CD4-positive, alpha-beta T cell treated with Interleukin-6 for 4 hours (primary cell): ENCODE data around the gene UBAC2.

Experiments
- DNase-seq: peaks from one replicate; pipeline ENCODE4 v3.0.0-alpha.2; 2020; ENCODE audit warnings: mixed read lengths

UBAC2 gene

DNA sequence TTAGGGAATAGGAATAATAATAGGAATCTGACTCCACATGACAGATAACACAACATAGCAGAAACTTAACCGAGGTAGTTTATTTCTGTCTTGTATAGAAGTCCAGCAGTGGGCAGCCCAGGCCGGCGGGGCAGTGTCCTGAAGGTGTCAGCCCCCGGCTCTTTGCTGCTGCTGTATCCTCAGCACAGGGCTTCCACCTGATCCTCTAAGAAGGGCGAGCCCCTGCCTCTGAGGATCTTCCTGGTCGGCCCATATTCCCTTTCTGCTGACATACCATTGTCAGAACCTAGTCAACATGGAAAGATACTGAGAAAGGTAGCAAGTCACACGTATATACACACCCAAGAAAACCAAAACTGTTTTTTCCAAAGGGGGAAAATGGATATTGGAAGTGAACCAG is 162.7 kb downstream of the UBAC2 start:
- no peak for DNase-seq

DNA sequence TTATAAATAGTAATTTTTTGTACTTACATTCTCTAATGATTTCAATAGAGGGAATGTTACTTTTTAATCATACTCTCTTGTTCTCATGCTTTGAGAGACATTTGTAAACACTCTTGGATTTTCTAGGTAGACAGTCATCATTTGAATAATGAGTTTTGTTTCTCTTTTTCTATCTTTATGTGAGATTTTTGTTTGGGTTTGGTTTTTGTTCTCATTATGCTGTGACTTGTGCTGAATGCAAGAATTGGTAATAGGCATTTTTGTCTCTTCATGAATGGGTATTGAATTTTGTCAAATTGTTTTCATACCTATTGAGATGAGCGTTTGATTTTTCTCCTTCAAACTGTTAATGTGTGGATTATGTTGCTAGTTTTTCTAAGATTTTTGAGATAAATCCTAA is 163.3 kb downstream of the UBAC2 start:
- DNase-seq = no peak

DNA sequence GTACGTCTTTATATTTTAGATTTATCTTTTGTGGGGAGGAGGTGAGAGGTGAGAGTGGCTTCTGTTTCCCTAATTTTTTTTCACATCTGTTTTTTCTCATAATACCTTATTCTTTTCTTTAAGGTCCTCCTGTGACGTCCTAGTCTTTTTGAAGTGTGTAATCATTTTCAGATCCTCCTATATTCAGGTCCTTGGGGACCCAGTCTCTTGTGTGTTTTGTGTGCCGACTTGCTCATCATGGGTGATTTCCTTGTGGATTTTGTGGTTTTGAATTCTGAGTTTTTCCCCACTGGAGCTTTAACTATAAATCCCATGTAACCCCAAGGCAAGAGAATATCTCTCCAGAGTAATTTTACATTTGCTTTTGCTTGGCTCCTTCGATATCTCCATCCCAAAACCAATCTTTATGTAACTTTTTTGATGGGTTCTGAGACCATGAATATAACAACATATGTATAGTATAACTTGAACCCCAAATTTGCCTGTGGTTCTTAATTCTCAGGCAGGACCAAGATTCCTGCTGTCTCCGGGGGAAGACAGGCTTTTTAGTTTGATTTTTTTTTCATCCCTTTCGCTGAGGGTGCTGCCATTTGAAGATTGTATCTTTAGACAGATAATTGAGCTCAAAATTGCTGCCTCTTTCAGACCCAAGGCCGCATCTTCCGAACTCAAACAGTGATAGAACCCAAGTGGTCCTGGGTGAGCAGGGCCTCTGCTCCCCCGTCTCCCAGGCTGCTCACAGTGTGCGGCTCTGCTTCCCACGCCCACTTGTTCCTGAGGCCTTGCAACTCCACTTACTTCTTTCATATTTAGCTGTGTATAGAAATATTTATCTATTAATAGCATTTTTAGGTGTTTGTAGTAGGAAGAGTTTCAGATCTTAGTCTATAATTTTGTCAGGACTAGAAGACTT is 165.7 kb downstream of the UBAC2 start:
- peak; percentile 36 for DNase-seq

DNA sequence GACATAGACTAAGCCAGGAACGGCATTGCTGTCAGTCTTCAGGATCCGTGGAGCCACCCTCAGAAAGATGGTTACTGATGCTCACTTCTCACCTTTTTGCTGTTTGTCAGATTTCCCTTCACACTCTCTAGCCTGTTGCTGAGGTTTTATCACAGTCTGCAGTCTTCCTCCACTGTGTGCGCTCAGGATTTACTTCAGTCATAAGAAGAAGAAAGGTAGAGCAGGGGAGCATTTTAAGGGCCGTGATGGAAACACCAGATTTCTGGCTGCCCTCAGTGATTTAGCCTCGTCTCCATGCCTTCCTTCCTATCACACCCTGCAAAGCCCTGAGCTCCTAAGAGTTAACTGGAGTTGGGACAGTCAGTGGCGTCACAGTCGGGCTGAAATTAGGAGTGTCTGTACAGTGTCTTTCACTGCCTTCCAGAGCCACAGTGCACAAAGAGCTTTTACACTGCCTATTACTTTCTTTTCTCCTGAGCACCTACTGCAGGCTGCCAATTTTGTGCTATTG is 166.5 kb downstream of the UBAC2 start:
- peak; percentile 53 for DNase-seq

DNA sequence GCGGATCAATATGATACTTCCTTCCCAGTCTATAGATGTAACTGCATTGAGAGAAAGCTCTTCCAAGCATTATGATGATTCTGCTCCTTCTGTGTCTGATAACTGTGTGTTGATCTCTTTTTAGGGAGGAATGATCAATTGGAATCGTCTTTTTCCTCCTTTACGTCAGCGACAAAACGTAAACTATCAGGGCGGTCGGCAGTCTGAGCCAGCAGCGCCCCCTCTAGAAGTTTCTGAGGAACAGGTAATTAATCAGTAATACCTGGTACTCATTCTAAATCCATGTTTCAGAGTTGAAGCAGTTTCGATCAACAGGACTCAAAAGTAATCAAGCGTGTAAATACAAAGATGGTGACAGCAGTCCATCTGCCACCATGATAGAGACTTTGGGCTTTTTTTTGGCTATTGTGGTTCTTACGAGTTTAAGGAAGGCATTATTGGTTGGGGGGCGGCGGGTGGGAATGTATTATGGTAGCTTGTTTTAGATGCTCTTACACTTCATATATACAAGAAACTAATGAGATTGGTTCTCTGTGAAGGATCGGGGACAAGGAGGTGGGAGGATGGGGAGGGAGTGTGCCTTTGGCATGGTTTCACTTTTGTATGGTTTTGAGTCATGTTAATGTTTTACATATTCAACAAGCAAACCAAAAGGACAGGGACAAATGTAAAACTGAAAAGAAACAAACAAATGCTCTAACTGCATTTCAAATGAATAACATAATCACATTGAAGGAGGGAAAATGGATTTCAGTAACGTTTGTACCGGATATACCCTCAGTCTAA is 167.2 kb downstream of the UBAC2 start:
- peak; percentile 55 for DNase-seq

DNA sequence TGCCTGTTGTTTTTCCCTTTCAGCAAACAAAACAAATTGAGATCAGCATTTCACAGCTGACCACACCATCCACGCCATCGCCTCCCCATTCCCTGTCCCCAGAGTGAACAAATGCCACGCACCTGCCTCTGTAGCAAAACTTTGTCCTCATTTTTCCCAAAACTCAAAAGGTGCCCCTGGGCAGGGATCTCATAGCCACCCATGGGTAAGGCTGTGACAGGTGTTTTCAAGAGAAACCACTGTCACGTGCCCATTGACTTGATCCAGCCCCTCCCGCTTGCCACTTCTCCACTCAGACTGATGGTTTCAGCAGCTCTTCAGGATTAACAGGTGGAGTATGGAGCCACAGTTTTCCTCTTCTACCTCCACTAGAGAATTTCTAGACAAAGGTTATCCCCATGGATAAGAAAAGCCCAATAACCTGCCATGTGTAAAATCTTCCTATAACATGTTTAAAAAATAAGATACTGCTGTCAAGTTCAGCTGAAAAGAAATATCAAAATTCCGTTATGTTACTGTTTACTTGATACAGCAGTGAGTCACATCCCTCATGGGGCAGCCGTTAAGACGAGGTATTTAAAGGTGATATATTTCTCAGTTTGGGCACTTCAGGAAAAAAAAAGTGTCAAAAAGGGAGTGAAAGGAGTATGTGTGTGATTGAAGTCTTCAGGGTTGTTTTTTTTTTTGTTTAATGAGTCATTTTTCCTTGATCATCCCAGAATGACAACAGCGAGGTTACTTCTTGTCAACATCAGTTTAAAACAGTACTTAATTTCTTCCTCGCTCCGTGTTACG is 170.0 kb downstream of the UBAC2 start:
- DNase-seq = peak; percentile 53

DNA sequence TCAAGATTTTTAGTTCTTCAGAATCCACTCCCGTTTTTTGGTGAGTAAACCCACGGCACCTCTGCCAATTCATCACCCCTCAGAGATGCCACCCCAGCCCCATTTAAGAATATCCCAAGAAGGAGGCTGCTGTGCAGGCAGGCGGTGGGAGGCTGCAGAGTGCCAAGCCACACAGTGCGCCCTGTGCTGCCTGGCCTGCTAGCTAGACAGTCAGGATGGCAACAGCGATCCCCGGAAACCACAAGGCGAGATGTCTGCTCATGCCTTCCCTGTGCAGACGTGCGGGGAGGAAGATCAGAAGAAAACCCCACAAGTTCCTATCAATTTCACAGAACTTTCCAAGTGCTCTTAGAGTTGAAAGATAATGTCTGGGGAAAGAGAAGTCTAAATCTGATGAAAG is 171.3 kb downstream of the UBAC2 start:
- DNase-seq = peak; percentile 80

DNA sequence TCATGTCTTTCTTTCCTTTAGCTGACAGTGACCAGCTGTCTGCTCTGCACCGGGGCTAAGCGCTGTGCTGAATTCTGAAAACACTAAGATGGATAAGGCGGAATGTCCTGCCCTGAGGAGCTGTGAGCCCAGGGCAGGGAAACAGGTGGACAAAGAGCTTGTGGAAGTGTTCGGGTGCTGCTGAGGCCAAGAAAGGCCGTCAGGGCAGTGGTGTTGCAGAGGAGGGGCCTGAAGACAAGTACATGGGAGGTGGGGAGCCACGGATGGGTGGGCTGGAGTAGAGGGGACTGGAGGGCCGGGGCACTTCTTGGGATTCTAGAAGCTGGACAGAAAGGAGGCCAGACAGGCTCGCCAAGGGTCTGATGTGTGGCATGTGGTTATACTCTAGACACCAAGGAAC is 172.8 kb downstream of the UBAC2 start:
- no peak for DNase-seq

DNA sequence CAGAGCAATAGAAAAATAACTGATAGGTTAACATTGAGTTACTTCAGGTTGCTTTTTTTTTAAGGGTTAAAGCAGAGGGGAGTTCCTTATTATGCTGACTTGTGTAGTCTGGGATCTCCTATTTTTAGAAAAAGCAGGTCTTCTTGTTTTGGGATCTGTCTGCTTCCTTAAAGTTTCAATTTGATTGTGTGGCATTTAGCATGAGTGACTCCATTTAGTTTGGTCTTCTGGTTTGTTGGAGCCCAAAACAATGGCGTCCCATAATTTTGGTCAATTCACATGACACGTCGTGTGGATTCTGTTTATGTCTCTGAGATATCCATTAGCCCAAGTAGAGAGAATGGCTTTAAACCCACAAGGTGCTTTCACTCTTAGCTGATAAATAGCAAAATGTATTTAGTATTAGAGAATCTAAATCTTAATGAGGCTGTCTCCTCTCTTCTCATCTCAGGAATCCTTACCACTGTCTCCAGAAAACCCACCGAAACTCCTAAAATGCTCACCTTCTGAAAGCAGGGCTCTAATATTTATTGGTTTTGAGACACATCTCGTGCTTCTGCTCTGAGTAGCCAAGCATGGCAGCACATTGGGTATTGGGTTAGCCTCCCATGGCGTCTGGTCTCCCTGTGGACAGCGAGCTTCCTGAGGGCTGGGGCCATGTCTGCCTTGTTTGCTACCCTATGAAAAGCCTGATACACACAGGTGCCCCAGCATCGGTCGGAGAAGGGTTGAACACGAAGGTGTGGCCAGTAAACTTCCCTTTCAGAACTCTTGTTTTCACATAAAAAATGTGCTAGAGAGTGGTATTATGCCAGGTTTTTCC is 173.7 kb downstream of the UBAC2 start:
- no peak for DNase-seq

DNA sequence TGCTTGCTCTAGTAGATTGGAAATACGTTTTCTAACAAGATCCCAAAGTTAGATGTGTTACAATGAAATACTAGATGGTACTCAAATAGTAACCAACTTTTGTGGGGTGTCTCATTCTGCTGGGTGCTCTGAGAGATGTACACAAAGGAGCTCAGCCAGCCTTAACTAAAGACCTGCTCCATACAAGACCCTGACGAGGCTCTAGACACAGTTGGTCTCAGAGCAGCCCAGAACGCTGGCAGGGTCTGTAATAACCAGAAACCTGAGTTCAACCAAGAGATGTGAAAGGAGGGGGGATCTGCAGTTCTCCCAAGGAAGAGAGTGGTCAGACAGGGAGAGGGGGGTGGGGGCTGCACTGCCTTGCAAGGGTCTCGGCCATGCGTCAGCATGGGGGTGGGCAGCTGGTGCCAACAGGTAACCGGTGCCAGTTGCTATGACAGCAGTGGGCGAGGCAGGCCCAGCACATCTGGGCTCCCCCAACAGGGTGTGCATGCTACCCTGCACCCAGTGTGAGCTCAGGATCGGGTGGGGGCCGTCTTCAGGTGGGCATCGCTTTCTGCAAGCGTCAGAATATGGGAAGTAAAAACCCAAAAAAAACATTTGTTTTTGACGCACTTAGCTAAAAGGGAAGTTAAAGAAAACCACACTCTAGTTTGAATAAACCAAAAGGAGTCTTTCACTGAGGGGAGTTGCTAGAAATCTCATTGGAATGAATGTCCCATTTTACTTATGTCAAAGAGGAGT is 174.5 kb downstream of the UBAC2 start:
- peak; percentile 65 for DNase-seq

DNA sequence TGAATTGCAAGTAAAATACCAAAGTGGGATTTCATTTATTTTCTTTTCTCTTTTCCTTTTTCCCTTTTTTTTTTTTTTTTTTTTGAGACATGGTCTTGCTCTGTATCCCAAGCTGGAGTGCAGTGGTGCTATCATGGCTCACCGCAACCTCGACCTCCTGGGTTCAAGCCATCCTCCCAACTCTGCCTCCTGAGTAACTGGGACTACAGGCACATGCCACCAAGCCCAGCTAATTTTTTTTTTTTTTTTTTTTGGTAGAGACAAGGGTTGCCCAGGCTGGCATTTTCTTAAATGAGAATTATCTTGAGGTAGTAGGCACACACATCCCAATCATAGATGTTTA is 175.1 kb downstream of the UBAC2 start:
- DNase-seq = no peak

DNA sequence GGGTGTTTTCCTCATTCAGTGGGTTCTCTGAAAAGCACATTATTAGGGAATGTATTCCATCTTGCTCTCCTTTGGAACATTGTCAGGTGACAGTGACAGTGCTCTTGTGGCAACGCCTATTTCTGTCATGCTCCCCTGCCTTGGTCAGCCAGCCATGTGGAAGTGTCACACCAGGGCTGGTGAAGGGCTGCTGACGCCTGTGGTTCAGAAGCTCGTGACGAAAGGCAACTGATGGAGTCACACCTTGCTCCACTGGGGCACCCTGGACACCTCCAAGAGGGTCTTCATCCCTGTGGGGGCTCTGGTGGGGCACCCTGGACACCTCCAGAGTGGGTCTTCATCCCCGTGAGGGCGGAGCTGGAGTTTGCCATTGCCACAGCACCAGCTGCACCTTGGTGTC is 175.5 kb downstream of the UBAC2 start:
- DNase-seq = no peak

DNA sequence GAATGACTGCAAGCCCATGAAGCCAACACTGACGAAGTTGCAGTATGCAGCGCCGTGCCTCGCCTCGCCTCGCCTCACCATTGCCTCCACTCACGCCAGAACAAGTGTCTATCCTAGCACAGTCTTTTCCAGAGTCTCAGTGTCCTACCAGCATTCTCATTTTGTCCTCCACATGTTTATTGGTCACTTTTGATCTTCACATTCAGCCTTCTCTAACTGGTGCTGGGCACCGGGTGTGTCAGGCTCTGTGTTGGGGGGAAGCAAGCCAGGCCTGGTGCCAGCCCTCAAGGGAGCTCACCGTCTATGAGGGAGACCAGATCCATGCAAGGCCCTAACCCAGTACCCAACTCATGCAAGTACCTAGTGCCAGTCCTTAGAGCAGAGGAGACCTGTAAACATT is 176.3 kb downstream of the UBAC2 start:
- DNase-seq = no peak

DNA sequence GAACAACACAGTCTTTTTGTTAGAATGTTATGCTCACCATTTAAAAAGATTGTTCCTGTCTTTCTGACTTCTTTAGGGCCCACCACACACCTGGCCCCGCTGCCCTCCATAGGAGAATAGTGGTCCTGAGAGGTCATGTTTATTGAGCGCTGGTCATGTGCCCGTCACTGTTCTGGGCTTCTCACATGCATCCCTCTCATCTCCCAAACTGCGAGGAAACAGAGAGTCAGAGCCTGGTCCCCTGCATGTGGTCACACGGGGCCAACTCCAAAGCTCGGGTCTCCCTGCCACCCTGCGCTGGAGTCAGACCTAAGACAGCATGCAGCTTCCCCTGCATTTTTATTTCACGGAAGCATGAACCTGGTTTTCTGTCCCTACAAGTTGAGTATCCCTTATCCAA is 177.0 kb downstream of the UBAC2 start:
- DNase-seq = no peak

DNA sequence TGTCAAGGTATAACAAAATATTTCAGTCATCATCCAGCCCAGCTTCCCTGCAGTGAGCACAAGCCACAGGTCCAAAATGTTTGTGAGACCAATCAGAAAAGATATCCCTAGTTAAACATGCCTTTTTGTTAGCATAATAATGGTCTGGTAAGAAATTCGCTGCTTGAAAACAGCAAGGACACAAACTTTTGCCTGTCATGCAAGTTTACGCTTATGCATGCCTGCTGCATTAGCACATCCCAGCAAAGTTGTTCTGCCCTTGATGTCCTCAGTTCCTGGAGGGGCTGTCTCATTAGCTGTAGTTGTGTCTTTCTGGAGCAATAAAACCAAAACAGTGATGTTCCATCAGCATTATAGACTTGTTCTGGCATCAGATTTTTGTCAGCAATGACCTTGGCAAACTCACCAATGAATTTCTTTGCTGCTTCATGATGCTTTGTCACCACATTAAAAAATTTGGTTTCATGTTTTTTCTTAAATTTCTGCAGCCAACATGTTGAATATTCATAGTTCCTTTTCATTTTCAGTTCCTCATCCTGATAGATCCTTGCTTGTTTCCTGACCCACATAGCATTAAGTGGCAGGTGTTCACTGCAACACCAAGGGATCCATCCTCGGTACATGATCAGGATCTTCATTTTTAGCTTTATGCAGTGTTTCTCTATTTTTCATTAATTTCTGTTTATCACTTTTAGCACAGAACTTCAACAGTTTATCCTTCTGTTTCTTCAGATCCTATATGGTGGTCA is 178.5 kb downstream of the UBAC2 start:
- DNase-seq = no peak

DNA sequence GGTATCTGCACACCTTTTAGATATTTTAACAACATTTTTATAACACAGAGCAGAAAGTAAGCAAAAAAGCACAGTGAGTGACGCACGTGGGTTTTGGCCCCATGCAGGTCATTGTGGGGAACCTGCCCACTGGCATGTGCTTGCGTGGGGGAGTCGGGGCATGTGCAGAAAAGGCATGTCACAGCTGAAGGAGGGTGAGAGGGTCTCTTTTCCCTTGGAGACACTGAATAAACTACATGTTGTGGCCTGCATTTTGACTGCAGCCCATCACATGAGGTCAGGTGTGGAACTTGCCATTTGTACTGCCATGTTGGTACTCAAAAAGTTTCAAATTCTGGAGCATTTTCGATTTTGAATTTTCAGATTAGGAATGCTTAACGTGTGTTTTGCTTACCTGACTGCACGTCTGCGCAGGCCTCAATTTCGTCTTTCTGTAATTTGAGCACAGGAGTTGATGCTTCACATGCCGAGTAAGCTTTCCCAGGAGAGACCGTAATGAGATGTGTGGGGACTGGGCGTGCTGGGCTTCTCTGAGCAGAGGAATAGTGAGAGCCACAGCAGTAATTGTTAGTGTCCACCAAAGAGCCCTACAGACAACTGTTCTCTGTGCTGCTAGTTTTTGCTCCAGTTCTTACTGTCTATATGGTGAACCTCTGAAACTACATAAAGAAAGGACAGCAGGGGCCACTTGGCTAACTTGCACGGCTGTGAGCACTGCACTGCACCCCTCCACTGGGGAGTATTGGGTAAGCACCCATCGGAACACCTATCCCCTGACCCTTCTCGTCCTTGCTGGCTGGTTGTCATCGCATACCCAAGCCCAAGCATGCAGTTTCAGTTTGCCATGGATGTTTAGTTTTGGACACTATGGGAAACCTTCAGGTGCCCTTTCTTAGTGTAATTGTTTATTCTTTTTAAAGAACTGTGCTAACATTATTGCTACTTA is 179.5 kb downstream of the UBAC2 start:
- DNase-seq = no peak

DNA sequence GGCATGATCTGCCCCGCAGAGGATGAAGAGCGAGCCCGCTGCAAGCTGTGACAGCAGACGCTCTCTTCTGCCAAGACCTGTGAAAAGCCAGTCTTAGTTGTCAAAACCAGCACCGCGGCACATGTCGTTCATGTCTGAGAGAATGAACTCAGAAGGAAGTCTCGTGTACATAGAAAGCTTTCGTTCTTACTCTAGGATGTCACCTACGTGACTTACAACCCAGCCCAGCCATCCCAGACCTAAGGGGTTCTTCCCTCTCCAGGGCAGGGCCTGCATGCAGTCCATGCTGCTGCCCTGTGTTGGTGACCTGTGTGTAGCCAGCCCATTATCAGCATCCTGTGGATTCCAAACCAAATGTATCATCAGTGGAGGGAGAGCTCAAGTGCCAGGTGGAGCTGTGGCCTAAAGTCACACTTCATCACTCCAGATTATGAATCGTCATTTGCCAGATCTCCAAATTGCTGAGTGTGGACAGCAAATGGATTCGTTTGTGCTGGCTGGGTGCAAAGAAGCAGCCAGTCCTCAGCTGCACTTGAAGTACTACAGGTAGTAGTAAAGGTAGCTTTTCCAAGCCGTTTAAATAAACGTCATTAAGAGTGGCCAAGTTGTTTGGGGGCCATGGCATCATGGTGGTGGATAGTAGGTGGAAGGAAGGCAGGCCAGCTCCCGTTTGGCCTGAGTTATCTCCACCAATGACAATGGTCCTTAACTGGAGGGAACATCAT is 180.4 kb downstream of the UBAC2 start:
- peak; percentile 78 for DNase-seq

DNA sequence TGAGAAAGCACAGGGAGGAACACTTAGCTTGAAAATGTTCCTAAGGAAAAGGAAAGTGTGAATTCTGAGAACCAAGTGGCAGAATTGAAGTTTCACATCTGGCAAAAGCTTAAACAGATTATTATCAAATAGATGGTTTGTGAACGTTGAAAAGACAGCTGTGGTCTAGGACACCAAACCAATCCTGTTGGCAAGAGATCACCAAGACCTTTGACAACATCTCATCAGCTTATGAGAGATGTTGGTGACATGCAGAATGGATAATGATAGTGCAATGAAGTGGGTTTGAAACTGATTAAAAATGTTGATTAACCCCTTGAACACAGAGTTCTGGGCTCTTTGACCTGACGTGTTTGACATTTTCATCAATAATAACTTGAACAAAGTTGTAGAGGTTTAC is 181.1 kb downstream of the UBAC2 start:
- no peak for DNase-seq
